ENCODE measurements around the gene ICE1.
A peak's percentile ranks its signal among the peaks of the same experiment; 100 is the strongest.
"Not testable (repeated sequence)": the region's sequence is repeated elsewhere in the genome, so short reads cannot be mapped to it uniquely, and the experiment has no call there.

The ICE1 gene

DNA sequence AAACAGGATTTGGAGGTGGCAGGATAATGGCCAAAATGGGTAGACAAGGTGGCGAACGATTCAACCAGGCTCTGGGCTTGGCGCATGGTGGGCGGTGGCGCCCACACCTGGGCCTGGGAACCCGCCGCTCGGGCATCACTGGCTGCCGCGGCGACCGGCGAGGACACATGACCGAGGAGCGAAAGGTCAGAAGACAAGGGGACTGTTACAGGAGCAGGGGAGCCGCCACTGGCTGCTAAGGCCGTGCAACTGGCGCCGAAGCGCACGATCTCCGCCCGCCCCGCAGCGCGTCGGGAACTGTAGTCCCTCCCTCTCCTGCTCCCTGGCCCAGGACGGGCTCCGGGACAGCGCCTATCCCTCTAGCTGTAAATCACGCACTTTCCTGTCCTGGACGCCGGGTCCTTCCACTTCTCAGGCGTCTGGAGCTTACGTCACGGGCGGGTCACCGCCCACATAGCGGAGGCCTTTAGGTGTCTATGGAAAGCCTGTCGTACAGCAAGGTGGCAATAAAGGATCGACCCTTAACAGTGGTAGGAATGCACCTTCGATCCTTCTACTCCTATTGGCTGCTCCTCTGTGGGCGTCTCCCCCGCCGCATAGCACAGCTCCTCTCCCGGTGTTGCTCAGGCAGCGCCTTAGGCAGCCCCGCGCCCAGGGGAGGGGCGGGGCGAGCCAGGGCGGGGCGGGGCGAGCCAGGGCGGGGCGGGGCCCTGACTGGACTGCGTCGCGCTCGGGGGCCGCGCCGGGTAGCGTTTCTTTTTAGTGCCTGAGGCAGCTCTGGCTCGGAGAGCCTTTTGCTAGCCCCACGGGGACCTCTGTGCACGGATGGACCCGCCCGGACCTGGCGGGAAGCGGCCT is at the start of gene ICE1:
Gene ICE1 (plus strand): TSS at position 717 of the 858 bp plus-strand sequence. CDS start 239 bp downstream, outside the sequence.
- peak; percentile 99 for DNase-seq

DNA sequence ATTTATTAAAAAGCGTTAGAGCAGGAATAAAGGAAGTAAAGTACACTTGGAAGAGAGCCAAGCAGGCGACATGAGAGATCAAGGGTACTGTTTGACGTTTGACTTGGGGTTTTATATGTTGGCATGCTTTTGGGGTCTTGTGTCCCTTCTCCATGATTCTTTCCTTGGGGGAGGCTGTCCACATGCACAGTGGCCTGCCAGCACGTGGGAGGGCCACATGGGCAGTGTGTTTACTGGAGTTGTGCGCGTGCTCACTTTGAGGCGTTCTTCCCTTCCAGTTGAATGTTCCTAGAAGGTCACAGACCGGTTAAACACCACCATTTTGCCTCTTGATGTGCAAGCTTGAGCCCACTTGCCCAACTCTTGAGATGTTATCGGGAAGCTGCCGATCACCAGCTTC is 49.5 kb upstream of the ICE1 start:
- DNase-seq, result no peak

DNA sequence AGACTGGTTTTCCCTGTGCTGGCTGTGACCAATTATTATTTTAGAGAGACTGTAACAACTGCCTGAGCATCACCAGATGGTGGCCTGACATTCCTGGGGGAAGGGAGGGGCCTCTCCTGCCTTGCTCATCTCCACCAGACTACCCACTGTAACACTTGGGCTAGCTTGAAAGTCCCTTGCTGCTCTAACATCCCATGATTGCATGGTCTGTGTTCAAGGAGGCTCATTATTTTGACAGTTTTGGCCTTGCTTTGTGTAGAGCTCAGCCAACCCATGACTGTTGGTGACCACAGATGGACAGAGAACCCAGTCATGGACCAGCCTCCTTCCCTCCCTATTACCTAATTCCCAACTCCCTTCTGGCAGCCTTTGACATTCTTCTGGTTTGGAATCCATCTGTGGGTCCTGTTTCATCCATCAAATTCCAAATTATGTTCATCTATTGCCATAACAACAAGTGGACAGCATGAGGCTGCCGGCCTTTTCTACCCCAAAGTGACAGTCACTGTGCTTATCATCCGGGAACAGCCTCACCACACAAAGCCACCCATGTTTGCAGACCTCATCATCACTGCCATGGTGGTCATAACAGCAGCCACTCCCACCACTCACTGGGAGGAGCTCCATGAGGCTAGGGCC is 49.0 kb upstream of the ICE1 start:
- DNase-seq, result no peak

DNA sequence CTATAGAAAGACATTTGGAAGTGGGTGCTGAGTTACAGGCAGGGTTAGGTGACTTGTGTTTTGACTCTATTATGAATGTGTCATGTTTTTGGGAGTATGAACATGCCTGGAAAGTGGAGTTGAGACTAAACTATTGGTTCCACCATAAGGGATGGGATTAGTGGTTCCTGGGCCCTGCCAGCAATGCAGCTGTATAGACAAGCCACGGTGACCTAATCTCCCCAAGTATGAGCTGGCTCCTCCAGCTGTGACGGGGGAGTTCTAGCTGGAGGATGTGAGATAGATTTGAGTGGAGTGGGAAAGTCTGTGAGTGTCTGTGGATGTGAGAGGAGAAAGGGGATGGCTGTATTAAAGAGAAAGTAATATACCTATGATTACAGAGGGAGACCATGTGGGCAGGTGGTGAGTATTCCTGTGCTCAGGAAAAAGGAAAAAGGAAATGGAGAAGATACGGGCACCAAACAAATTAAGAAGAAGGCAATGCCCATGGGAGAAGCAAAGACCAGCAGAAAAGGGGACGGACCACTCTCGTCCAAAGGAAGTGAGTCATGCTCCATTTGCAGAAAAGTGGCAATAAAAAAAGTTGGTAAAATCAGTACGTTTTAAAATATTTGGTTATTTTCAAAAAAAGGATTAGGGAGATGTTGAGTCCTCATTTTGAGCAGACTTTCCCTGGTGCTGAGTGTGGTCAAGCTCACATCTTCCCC is 48.3 kb upstream of the ICE1 start:
- peak; percentile 16 for DNase-seq

DNA sequence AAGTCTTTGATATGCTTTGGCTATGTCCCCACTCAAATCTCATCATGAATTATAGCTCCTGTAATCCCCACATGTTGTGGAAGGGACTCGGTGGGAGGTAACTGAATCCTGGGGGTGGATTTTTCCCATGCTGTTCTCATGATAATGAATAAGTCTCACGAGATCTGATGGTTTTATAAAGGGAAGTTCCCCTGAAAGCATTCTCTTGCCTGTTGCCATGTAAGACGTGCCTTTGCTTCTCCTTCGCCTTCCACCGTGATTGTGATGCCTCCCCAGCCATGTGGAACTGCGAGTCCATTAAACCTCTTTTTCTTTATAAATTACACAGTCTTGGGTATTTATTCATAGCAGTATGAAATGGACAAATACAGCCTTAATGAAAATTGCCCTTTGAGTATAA is 44.7 kb upstream of the ICE1 start:
- no peak for DNase-seq

DNA sequence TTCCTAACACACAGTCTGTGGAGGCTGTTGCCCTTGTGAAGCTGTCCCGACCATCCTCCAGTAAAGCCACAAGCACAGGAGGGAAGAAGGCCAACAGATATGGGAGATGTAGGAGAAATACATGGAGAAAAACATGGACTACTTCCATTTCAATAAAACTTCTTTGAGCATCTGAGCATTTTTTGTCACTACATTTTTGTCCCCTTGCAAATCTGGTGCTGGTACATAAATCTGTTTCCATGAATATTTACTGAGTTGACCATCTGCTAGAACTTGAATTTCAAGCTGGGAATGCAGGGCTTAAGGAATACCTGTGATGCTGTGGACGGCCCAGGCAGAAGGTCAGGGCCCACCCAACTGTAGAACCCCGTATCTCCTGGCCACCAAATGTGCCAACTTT is 43.9 kb upstream of the ICE1 start:
- DNase-seq, result no peak

DNA sequence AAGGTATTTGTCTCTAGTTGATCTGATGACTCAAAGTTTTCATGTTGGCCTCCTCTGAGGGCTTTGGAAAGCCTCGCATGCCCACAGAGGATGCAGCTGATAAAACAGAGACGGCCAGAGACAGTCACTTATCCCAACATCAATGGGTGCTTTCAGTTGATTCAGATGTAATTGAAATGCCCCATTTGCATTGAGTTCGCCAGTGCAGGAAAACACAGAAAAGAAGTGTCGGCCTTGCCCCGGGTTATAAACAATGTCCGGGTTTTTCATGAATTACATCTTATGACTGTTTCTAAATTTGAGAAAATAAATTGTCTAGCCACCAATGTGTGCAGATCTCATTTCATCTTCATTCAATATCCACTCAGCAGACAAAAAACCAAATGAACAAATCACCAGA is 42.2 kb upstream of the ICE1 start:
- DNase-seq, result no peak

DNA sequence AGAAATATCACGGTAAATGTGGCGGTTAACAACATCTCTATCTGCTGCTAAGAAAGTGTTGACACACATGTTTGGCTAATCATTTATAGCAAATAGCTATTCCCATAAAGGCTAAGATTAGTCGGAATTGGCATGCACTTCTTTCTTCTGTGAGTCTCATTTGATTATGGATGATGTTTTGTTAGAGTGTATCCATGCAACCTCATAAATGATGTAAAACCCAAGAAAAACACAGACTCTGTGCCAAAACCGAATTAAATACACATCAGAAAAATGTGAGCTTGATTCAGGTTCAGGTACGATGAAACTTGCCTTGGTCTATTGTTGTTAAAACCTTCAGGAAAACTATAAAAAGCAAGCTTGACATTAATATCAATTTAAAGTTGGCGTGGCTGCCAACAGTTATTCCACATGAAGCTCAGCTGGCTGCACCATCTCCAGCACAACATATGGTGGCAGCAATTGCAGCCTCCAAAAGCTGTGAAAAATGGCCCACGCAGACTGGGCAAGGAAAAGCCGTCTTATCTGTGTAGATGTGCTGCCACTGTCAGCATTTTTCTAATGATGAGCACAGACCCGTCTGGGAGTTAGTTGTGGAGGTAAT is 41.1 kb upstream of the ICE1 start:
- DNase-seq, result no peak

GRCh38 chr5:5383461-5383860 is 39.0 kb upstream of the ICE1 start:
- no peak for DNase-seq

GRCh38 chr5:5384660-5385330 is 37.7 kb upstream of the ICE1 start:
- DNase-seq, result no peak

DNA sequence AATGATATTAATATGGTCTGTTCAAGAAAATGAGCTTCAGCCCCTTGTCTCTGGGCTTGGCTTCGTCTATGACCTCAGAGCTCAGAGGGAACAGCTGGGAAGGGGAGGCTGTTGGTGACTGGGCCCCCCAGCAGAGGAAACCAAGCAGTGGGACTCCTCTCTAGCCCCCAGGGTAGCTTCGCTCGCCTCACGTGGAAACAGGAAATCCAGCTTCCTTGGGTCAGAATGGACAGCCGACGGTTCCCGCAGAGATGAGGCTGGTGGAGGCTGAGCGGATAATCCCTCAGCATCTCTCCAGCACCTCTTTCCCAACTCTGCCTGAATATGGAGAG is 37.2 kb upstream of the ICE1 start:
- DNase-seq, result no peak

- DNase-seq, result no peak
These were observed 36.1 kb upstream of the ICE1 start for GRCh38 chr5:5386329-5386728.

- no peak for DNase-seq
These were observed 35.3 kb upstream of the ICE1 start for GRCh38 chr5:5387192-5387591.

DNA sequence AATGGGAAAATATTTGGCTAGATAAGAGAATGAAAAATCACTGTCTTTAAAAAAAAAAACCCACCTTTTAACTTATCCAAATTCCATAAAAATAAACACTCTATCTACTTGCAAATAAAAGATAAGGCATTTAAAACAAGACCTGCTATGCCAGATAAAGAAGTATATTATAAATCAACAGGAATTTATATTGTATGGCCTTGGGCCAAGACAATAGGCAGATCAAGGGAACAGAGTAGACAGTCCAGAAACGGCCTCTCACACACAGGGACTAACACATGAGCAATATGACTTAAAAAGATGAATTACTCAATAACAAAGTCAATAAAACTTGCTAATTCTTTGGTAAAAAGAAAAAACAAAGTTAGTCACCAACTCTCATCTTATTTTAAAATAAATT is 34.7 kb upstream of the ICE1 start:
- DNase-seq, result no peak

GRCh38 chr5:5390121-5390869 is 32.2 kb upstream of the ICE1 start:
- not testable (repeated sequence) for DNase-seq

GRCh38 chr5:5392504-5392903 is 30.0 kb upstream of the ICE1 start:
- DNase-seq, result not testable (repeated sequence)

DNA sequence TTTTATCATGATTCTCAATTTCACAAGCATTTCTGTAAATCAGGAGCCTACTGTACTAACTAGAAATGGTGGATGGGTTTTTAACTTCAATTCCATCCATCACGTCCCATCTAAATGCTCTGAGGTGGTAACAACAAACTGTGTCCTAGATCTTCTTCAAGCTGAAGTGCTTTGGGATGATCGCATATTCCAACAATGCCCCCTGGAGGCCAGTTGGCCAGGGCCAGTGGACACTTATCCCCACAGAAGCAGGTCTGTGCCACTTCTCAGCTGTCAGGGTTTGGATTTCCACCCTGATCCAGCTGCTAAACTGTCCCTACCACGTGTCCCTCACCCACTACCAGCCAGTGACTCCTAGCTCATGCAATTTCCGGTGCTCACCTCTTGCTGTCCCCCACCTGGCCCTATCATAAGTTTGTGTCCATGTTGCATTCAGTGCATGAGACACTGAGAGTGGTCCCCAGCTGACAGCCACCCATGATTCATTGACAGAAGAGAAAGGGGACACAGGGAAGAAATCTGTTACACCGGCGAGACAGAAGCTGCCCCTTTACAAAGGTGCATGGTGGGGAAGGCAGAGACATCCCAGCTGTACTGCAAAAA is 28.0 kb upstream of the ICE1 start:
- peak; percentile 47 for DNase-seq

GRCh38 chr5:5395093-5395492 is 27.4 kb upstream of the ICE1 start:
- DNase-seq, result not testable (repeated sequence)

DNA sequence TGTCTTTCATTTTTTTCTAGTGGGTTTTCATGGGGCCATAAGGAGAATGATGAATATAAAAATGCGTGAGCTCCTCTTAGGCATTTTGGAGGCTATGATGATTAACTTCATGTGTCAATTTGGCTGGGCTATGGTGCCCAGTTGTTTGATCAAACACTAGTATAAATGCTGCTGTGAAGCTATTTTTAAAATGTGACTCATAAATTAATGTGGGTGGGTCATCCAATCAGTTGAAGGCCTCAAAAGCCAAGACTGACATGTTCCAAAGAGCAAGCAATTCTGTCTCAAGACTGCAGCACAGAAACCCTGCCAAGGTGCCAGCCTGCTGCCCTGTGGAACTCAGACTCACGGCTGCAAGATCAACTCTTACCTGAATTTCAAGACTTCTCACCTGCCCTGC is 24.4 kb upstream of the ICE1 start:
- DNase-seq, result no peak

DNA sequence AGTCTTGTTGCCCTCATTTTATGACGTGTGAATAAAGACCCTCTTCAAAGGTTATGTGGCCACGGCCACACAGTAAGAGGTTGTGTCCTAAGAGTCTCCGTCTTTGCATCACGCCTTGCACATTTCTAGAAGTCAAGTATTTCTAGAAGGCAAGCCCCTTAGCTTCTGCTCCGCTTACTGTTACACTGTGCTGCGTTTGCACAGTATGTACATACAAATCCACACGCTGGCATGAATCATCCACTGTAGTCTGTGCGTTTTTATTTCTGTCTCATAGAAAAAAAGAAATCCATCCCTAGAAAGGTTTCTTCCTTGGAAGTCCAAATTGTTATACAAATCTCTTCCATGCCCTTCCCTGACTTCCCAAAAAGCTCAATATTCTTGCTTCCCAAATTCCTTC is 21.4 kb upstream of the ICE1 start:
- DNase-seq, result no peak

DNA sequence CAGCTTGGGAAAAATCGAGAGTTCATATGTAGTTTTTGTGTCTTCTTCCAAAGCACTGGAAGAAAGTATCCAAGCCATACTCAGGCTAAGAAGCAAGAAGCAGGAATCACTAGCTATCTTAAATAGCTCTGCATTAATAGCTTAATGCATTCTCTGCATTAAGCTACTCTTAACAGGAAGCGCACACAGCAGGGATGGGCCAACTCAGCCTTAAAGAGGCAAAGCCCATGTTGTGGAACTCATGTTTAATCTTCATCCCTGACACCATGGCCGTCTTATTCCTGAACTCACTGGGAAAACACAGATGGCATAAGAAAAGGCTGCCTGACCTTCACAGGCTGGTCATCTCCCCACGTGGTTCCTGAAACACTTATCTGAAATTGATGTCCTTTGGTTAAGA is 18.7 kb upstream of the ICE1 start:
- DNase-seq, result no peak

DNA sequence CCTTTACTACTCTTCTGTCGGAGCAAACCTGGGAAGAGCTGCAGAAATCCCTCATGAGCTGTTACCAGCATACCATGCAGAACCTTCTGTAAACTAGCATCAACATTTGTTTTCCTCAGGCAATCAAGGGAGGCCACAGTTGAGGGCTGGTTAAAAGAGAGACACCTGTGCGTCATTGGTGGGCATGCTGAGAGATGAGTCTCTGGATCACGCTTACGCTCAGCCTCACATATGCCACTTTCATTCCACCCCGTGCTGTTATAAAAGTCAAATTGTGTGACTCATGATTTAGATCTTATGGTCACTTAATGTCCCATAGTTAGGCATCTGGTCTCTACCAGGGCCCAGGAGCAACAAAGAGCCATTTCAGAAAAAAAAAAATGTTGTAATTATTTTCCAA is 18.1 kb upstream of the ICE1 start:
- DNase-seq, result no peak

All from retina (tissue), 1 donor.